SJSA1 (cell line): ENCODE results near the gene USP6. TPM values are rescaled to one million over a fixed set of nuclear protein-coding genes. Genes with fewer than 3 reads are reported as not detected.
"Not testable (repeated sequence)": the region's sequence is repeated elsewhere in the genome, so short reads cannot be mapped to it uniquely, and the experiment has no call there.

Experiments
- DNase-seq, 2 experiments: peaks; one replicate each; pipeline ENCODE4 v3.0.0-alpha.2; 2015 to 2020; ENCODE audit warnings: low spot score in 2 of 2, low read depth in 1 of 2
- H3K27ac ChIP-seq: fragments of 250-450 bp; sonication (Bioruptor Pico); 2 replicates; pipeline ENCODE4 v1.5.1; 2020; ENCODE audit warnings: mild to moderate bottlenecking, moderate library complexity
- H3K27me3 ChIP-seq: fragments of 250-450 bp; sonication (Bioruptor Pico); replicated peaks from 2 replicates; pipeline ENCODE4 v1.5.1; 2020; ENCODE audit warnings: mild to moderate bottlenecking, moderate library complexity
- H3K36me3 ChIP-seq: fragments of 250-450 bp; sonication (Bioruptor Pico); 2 replicates; pipeline ENCODE4 v1.5.1; 2020; ENCODE audit warnings: mild to moderate bottlenecking
- H3K4me1 ChIP-seq: fragments of 250-450 bp; sonication (Bioruptor Pico); replicated peaks from 2 replicates; pipeline ENCODE4 v1.6.1; 2021; ENCODE audit warnings: mild to moderate bottlenecking
- H3K4me3 ChIP-seq: fragments of 250-450 bp; sonication (Bioruptor Pico); 2 replicates; pipeline ENCODE4 v1.5.1; 2020; ENCODE audit warnings: mild to moderate bottlenecking
- H3K9me3 ChIP-seq: fragments of 250-450 bp; sonication (Bioruptor Pico); replicated peaks from 2 replicates; pipeline ENCODE4 v1.5.1; 2020; ENCODE audit warnings: mild to moderate bottlenecking
- total RNA-seq: library from RNA; depleted of rRNA; stranded (reverse); fragments of >200 nt; shearing (Covaris generic); gene quantifications from 2 replicates; pipeline ENCODE4 v1.2.3, GENCODE V29; 2014; rRNA removed

The USP6 gene
- total RNA-seq, 1 experiment from 2014 or later: not detected

- H3K27me3 ChIP-seq: no peaks in the 10 kb centered on the region
- H3K4me1 ChIP-seq: no peaks in the 10 kb centered on the region
- no peaks in the 10 kb centered on the region for H3K36me3 ChIP-seq
- no peaks in the 10 kb centered on the region; the same call in 1 of the 2 replicates for H3K9me3 ChIP-seq
- H3K4me3 ChIP-seq: no peak overlapping the region
- DNase-seq: no peak
- H3K27ac ChIP-seq: no peak overlapping the region
Observed at GRCh38 chr17:5203178-5203907, 87.5 kb downstream of the USP6 start.

DNA sequence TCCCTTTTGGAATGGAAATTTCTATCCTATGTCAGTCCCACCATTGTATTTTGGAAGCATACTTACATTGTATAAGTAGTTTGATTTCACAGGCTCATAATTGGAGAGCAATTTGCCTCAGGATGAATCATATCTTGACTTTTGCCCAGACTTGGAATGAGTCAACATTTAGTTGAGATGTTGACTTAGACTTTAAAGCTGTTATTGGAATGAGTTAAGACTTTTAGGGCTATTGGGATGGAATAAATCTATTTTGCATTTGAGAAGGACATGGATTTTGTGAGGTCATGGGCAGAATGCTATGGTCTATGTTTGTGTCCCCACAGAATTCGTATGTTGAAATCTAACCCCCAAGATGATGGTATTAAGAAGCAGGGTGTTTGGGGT lies 88.1 kb downstream of the USP6 start:
- H3K27me3 ChIP-seq: no peaks in the 10 kb centered on the region
- H3K4me3 ChIP-seq: no peak overlapping the region
- no peak overlapping the region for H3K27ac ChIP-seq
- no peaks in the 10 kb centered on the region for H3K36me3 ChIP-seq
- H3K9me3 ChIP-seq: no peaks in the 10 kb centered on the region; the same call in 1 of the 2 replicates
- no peak for DNase-seq
- no peaks in the 10 kb centered on the region for H3K4me1 ChIP-seq

DNA sequence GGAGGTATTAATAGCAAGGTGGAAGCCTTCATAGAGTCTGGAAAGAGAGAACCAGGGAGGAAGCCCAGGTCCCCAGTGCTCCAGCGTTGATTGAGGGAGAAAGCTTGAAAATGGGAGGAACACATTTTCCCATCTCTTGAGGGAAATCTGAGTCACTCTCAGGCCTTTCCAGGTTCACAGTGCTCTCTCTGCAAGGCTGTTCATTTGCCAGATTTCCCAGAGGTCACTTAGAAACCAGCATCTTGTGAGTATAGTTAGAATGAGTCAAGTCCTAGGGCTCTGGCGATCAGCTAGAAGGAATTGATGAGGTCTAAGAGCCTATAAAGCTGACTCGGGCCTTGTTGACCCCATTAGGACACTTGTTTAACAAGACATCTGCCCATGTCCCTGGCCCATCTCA lies 93.6 kb downstream of the USP6 start:
- no peaks in the 10 kb centered on the region for H3K4me1 ChIP-seq
- no peak for DNase-seq
- H3K27ac ChIP-seq: no peak overlapping the region
- H3K9me3 ChIP-seq: no peaks in the 10 kb centered on the region
- no peaks in the 10 kb centered on the region for H3K36me3 ChIP-seq
- no peak overlapping the region for H3K4me3 ChIP-seq
- H3K27me3 ChIP-seq: no peaks in the 10 kb centered on the region

DNA sequence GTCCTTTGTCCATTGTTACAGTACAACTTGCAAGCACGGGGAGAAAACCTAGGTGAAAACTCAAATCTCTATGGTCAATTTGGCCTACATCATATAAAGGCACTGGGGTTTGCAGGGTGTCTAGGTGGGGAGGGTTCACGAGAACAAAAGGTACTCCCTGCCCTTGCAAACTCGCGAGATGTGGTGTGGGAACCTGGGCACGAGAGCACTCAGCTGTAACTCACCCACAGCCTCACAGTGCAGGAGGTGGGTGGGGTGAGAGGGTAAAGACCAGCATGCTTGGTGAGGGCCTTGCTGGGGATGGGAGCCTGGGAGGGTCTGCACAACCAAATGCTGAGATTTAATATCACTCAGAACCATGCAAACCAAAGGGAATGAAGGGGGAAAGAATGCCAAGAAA lies 94.3 kb downstream of the USP6 start:
- no peaks in the 10 kb centered on the region for H3K27me3 ChIP-seq
- no peaks in the 10 kb centered on the region for H3K4me1 ChIP-seq
- DNase-seq: no peak
- no peaks in the 10 kb centered on the region for H3K9me3 ChIP-seq
- H3K27ac ChIP-seq: no peak overlapping the region
- H3K4me3 ChIP-seq: no peak overlapping the region
- H3K36me3 ChIP-seq: no peaks in the 10 kb centered on the region

DNA sequence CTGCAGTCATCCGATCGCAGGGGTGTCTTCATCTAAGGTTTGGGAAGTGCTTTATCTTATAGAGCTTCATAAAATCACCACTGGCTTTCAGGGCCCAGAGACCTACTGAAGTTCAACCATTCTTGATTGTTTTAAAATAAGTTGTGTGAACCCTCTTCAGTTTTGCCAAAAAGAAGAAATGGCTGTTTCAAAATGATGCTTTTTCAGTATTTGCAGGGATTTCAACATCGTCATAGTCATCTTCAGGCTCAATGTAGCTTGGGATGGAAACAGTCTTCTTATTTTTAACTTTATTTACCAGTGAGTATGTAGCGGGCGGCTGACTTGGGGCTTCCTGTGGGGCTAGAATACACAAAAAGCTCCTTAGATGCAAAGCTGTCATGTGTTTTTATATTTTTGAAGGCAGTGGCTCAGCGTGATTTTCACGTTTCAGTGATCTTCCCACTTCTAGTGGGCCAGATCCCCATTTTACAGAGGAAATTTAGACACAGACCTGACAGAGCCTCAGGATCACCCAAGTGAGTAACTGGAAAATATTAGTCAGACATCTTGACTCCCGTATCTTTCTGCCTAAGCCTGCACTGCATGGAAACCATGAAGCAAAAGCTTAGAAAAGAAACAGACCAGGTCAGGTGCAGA lies 94.9 kb downstream of the USP6 start:
- Histone ChIP-seq H3K27ac (no peak overlapping the region), H3K4me3 (no peak overlapping the region), H3K36me3 (no peaks in the 10 kb centered on the region), H3K9me3 (no peaks in the 10 kb centered on the region), H3K27me3 (no peaks in the 10 kb centered on the region), H3K4me1 (no peaks in the 10 kb centered on the region)
- DNase-seq: no peak

DNA sequence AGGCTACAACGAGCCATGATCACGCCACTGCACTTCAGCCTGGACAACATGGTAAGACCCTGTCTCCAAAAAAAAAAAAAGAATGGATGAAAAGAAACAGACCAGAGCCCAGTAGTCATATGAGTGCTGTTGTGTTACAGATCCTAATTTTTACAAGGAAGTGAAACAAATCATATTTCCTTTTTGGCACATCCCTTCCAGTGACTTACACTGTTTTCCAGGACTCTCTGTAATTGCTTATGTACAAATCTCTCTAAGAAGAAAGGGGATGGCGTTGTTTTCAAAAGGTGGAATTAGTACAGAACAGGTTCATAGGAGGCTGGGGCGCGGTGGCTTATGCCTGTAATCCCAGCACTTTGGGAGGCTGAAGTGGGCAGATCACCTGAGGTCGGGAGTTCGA lies 95.6 kb downstream of the USP6 start:
- Histone ChIP-seq H3K27ac (no peak overlapping the region), H3K4me1 (no peaks in the 10 kb centered on the region), H3K27me3 (no peaks in the 10 kb centered on the region), H3K36me3 (no peaks in the 10 kb centered on the region), H3K4me3 (no peak overlapping the region), H3K9me3 (no peaks in the 10 kb centered on the region)
- DNase-seq: no peak

DNA sequence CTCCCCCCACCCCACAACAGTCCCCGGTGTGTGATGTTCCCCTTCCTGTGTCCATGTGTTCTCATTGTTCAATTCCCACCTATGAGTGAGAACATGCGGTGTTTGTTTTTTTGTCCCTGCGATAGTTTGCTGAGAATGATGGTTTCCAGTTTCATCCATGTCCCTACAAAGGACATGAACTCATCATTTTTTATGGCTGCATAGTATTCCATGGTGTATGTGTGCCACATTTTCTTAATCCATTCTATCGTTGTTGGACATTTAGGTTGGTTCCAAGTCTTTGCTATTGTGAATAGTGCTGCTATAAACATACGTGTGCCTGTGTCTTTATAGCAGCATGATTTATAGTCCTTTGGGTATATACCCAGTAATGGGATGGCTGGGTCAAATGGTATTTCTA lies 101.7 kb downstream of the USP6 start:
- H3K27ac ChIP-seq, H3K4me1 ChIP-seq, H3K4me3 ChIP-seq, H3K9me3 ChIP-seq, H3K36me3 ChIP-seq, DNase-seq, H3K27me3 ChIP-seq: not testable (repeated sequence)

GRCh38 chr17:5219536-5219935 lies 103.7 kb downstream of the USP6 start:
- Histone ChIP-seq H3K27me3 (no peaks in the 10 kb centered on the region), H3K9me3 (no peaks in the 10 kb centered on the region), H3K4me1 (0 out of 2 replicates have a peak, but pooled peaks cover 8% of the 10 kb centered on the region), H3K36me3 (no peaks in the 10 kb centered on the region), H3K27ac (no peak overlapping the region), H3K4me3 (no peak overlapping the region)
- DNase-seq: no peak

- H3K27me3 ChIP-seq: no peaks in the 10 kb centered on the region
Observed at GRCh38 chr17:5220074-5220473, 104.2 kb downstream of the USP6 start.

DNA sequence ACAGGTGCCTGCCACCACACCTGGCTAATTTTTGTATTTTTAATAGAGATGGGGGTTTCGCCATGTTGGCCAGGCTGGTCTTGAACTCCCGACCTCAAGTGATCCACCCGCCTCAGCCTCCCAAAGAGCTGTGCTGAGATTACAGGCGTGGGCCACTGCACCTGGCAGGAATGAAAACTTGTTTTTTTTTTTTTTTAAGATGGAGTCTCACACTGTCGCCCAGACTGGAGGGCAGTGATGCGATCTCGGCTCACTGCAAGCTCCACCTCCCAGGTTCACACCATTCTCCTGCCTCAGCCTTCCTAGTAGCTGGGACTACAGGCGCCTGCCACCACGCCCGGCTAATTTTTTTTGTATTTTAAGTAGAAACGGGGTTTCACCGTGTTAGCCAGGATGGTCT lies 106.1 kb downstream of the USP6 start:
- not testable (repeated sequence) for H3K4me3 ChIP-seq, H3K36me3 ChIP-seq, H3K4me1 ChIP-seq, DNase-seq, H3K9me3 ChIP-seq, H3K27me3 ChIP-seq, H3K27ac ChIP-seq

More at GRCh38 chr17:5220074-5220473, 104.2 kb downstream of the USP6 start:
- Histone ChIP-seq H3K4me3 (no peak overlapping the region), H3K9me3 (no peaks in the 10 kb centered on the region), H3K4me1 (0 out of 2 replicates have a peak, but pooled peaks cover 8% of the 10 kb centered on the region), H3K27ac (no peak overlapping the region), H3K36me3 (no peaks in the 10 kb centered on the region)
- no peak for DNase-seq

Other genes with a start within 250 kb of the USP6 start
- gene C17orf107, start 216.5 kb upstream of the USP6 start, total RNA-seq: 0.18 TPM in 1 of 2 replicates, not detected in the other
- 0.29 TPM in 1 of 2 replicates, not detected in the other for gene CHRNE, start 212.9 kb upstream of the USP6 start, total RNA-seq
- not detected in 2 replicates for gene GP1BA, start 183.8 kb upstream of the USP6 start, total RNA-seq
- 67.6 and 68.4 TPM in 2 replicates for gene SLC25A11, start 176.0 kb upstream of the USP6 start, total RNA-seq
- gene RNF167, start 175.8 kb upstream of the USP6 start, total RNA-seq: 4.2 and 13.0 TPM in 2 replicates
- gene PFN1, start 167.5 kb upstream of the USP6 start, total RNA-seq: 1,207 and 1,337 TPM in 2 replicates
- 5.2 and 6.6 TPM in 2 replicates for gene ENO3, start 164.9 kb upstream of the USP6 start, total RNA-seq
- gene SPAG7, start 148.2 kb upstream of the USP6 start, total RNA-seq: 63.5 and 71.4 TPM in 2 replicates
- gene CAMTA2, start 128.4 kb upstream of the USP6 start, total RNA-seq: 6.3 and 19.7 TPM in 2 replicates
- 1.1 and 2.7 TPM in 2 replicates for gene INCA1, start 118.5 kb upstream of the USP6 start, total RNA-seq
- 72.3 and 102 TPM in 2 replicates for gene KIF1C, start 118.1 kb upstream of the USP6 start, total RNA-seq
- not detected in 2 replicates for gene SLC52A1, start 80.6 kb upstream of the USP6 start, total RNA-seq
- 0.18 and 0.41 TPM in 2 replicates for gene ZFP3, start 37.6 kb upstream of the USP6 start, total RNA-seq
- gene ZNF232, start 4.2 kb upstream of the USP6 start, total RNA-seq: 3.4 and 7.1 TPM in 2 replicates
- 4.5 and 6.9 TPM in 2 replicates for gene ZNF594, start 75.8 kb downstream of the USP6 start, total RNA-seq
- gene SCIMP, start 118.8 kb downstream of the USP6 start, total RNA-seq: not detected in 2 replicates
- gene RABEP1, start 166.3 kb downstream of the USP6 start, total RNA-seq: 23.7 and 43.1 TPM in 2 replicates